ENCODE measurements around the gene OTUD1. TPM values are rescaled to one million over a fixed set of nuclear protein-coding genes. Genes with fewer than 3 reads are reported as not detected.
A peak's percentile ranks its signal among the peaks of the same experiment; 100 is the strongest.

Gene OTUD1
- total and polyA plus RNA-seq, 2 of the 4 experiments (the other 2 are of a cell fraction): 1.3 to 1.4 TPM

- dilution Hi-C loops (cut with HindIII; ENCODE audit: low sequenced_read_pairs, unreplicated experiment) (no loop called here), in situ Hi-C loops (cut with MboI; ENCODE audit: low sequenced_read_pairs) (no loop called here), intact Hi-C loops (cut with micrococcal nuclease) (no loop called here)
- H3K4me3 ChIP-seq (ENCODE audit: insufficient read depth, low read depth, low read length): no peak overlapping the region
- H3K79me1 ChIP-seq (ENCODE audit: low read depth in 1 of 2, low read length in 2 of 2): no peaks in the 10 kb centered on the region
- no peak overlapping the region for H3K4ac ChIP-seq (ENCODE audit: low read depth, low read length)
- H4K91ac ChIP-seq (ENCODE audit: insufficient read depth, low read depth, low read length): no peak overlapping the region; the same call in 1 of the 2 replicates
- no peak overlapping the region for H3K14ac ChIP-seq (replicated peaks; ENCODE audit: low read depth, low read length)
- H3K9me1 ChIP-seq (ENCODE audit: insufficient read depth, low read length): no peaks in the 10 kb centered on the region
- H3K18ac ChIP-seq (ENCODE audit: low read depth, low read length): peak overlapping the region; percentile 47; the same call in 1 of the 2 replicates
- H3K27me3 ChIP-seq (ENCODE audit: control insufficient read depth, insufficient read depth, low read length): no peaks in the 10 kb centered on the region
- H2AK9ac ChIP-seq (replicated peaks; ENCODE audit: low read depth, low read length, poor library complexity): no peak overlapping the region
- BruUV-seq (replicated peaks): no TSS peak
- peak overlapping the region; percentile 47; the same call in 1 of the 3 replicates for H2BK15ac ChIP-seq (ENCODE audit: low read depth, low read length)
- no peak overlapping the region for H2BK20ac ChIP-seq (ENCODE audit: low read depth, low read length)
- H2AFZ ChIP-seq (replicated peaks; ENCODE audit: low read length, poor library complexity): no peak overlapping the region
- ChIA-PET CTCF (no interaction called here), POLR2A (ENCODE audit: unreplicated experiment) (no interaction called here)
- H4K8ac ChIP-seq (ENCODE audit: low read depth in 2 of 2, low read length in 2 of 2): no peak overlapping the region
- no peak overlapping the region; the same call in 1 of the 2 replicates for H4K5ac ChIP-seq (ENCODE audit: low read depth, low read length)
- no peak overlapping the region for H3K9ac ChIP-seq (ENCODE audit: low read depth, low read length)
- H2AK5ac ChIP-seq (ENCODE audit: low read depth, low read length): no peak overlapping the region
- ATAC-seq (ENCODE audit: low read depth): no peak
- H3K23ac ChIP-seq (ENCODE audit: low read depth, low read length): no peak overlapping the region
- H3K9me3 ChIP-seq (ENCODE audit: control insufficient read depth, insufficient read depth, low read length): no peaks in the 10 kb centered on the region
- H2BK120ac ChIP-seq (ENCODE audit: low read depth, low read length): no peak overlapping the region
- H2BK5ac ChIP-seq (ENCODE audit: low read depth, low read length, poor library complexity, severe bottlenecking): no peak overlapping the region
- DNase-seq: no peak
- no peak overlapping the region for H3K56ac ChIP-seq (ENCODE audit: extremely low read depth, insufficient read depth, low read length)
- TF ChIP-seq MAFK (IDR thresholded peaks at IDR 0.05; ENCODE audit: low read depth, low read length): no peak
- no peak for TF ChIP-seq BHLHE40 (IDR thresholded peaks at IDR 0.05; ENCODE audit: low read depth, low read length)
- no peak for TF ChIP-seq RFX5 (IDR thresholded peaks at IDR 0.05; ENCODE audit: low read depth, low read length)
- TF ChIP-seq, protein P1, sequence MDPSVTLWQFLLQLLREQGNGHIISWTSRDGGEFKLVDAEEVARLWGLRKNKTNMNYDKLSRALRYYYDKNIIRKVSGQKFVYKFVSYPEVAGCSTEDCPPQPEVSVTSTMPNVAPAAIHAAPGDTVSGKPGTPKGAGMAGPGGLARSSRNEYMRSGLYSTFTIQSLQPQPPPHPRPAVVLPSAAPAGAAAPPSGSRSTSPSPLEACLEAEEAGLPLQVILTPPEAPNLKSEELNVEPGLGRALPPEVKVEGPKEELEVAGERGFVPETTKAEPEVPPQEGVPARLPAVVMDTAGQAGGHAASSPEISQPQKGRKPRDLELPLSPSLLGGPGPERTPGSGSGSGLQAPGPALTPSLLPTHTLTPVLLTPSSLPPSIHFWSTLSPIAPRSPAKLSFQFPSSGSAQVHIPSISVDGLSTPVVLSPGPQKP (IDR thresholded peaks at IDR 0.05; ENCODE audit: borderline replicate concordance, low read depth, low read length): no peak
- TF ChIP-seq CEBPB (IDR thresholded peaks at IDR 0.05; ENCODE audit: low read depth, low read length): no peak
- no peak for TF ChIP-seq CTCF (conservative IDR thresholded peaks at IDR 0.05; ENCODE audit: low read depth, low read length)
- TF ChIP-seq, protein P2, sequence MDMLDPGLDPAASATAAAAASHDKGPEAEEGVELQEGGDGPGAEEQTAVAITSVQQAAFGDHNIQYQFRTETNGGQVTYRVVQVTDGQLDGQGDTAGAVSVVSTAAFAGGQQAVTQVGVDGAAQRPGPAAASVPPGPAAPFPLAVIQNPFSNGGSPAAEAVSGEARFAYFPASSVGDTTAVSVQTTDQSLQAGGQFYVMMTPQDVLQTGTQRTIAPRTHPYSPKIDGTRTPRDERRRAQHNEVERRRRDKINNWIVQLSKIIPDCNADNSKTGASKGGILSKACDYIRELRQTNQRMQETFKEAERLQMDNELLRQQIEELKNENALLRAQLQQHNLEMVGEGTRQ (IDR thresholded peaks at IDR 0.05; ENCODE audit: low read depth, low read length): no peak
- TF ChIP-seq POLR2A (IDR thresholded peaks at IDR 0.05; ENCODE audit: low read depth, low read length): no peak
- no CpG with 5 or more reads among the region's 3 CpGs for WGBS, 2 experiments (ENCODE audit: extremely low coverage in 2 of 2, insufficient read length in 1 of 2)
- no peaks in the 10 kb centered on the region for H4K20me1 ChIP-seq (ENCODE audit: insufficient read depth, low read length)
- H3K4me2 ChIP-seq (ENCODE audit: low read depth, low read length): no peak overlapping the region
- peaks cover 5% of the 10 kb centered on the region for H3K4me1 ChIP-seq (ENCODE audit: control insufficient read depth, insufficient read depth, low read length)
- no peaks in the 10 kb centered on the region for H3K36me3 ChIP-seq (ENCODE audit: control insufficient read depth, insufficient read depth, low read length)
- H3K27ac ChIP-seq (ENCODE audit: insufficient read depth, low read length): no peak overlapping the region
These were observed 35.2 kb upstream of the OTUD1 start for GRCh38 chr10:23403719-23404118.

All from IMR-90 (cell line).